Pancreas (tissue), 10 donors: ENCODE measurements around the gene S1PR2. TPM values are rescaled to one million over a fixed set of nuclear protein-coding genes. Genes with fewer than 3 reads are reported as not detected.
A peak's percentile ranks its signal among the peaks of the same experiment; 100 is the strongest.

ENCODE experiments used
- ATAC-seq, 4 donors: fragments of 200-7000 bp; cut with Tn5 transposase; one replicate each; pipeline versions ENCODE4 v1.8.0 to v1.9.1; 2020; ENCODE audit warnings: mild to moderate bottlenecking in 4 of 4, moderate library complexity in 4 of 4
- DNase-seq, 6 donors: peaks; one replicate each; pipeline ENCODE4 v3.0.0-alpha.2; 2020
- FAIRE-seq: peaks from 2 replicates; lab custom pipeline; 2012; peaks lifted over from hg19 to GRCh38; lab: Jason Lieb, UNC
- H3K27ac ChIP-seq, 4 donors: fragments of 200-600 bp; sonication (generic); 1 replicate in 3 of 4; 2 replicates in 1 of 4; pipeline versions ENCODE4 v1.5.0 to v1.8.0; 2020
- H3K27me3 ChIP-seq, 4 donors: fragments of 200-600 bp; one replicate each; pipeline ENCODE4 v1.8.0; 2021
- H3K36me3 ChIP-seq, 3 donors: fragments of 200-600 bp; sonication (generic) in 1 of 3; one replicate each; pipeline versions ENCODE4 v1.5.0 to v1.8.0; 2020 to 2021
- H3K4me1 ChIP-seq, 3 donors: fragments of 200-600 bp; one replicate each; pipeline ENCODE4 v1.8.0; 2021
- H3K4me3 ChIP-seq, 4 donors: fragments of 200-600 bp; sonication (generic) in 2 of 4; one replicate each; pipeline versions ENCODE4 v1.5.0 to v1.8.0; 2020 to 2021
- H3K9me3 ChIP-seq, 4 donors: fragments of 200-600 bp; one replicate each; pipeline ENCODE4 v1.8.0; 2021
- WGBS, 2 donors: extraction: QIAGEN DNeasy Blood & Tissue Kit; methylation state at CpG; one replicate each; pipeline ENCODE4 v1.1.7; 2013; 5-methylcytosine and 5-hydroxymethylcytosine counted together
- intact Hi-C, 3 donors: fragments of 100-400 bp; cut with DNase I; formaldehyde crosslinking; loops; one replicate each; pipeline versions ENCODE4 v1.11.1 to v1.14.2; 2022
- polyA plus RNA-seq, 2 donors: library from polyadenylated mRNA; stranded (reverse); fragments of 200-250 nt; gene quantifications; one replicate each; pipeline ENCODE4 v1.2.3, GENCODE V29; 2013
- total RNA-seq, 6 donors: library from RNA; stranded (reverse); fragmentation: NEBNext Ultra II Directional in 4 of 6; extraction: Animal tissue kit (Norgen Biotek cat#: 25700) in 4 of 6; gene quantifications; one replicate each; pipeline versions ENCODE4 v1.2.1 to v1.2.4, GENCODE V29; 2021 to 2023
- TF ChIP-seq, protein P1 (sequence below), 4 donors: fragments of 200-600 bp; sonication (generic) in 3 of 4; IDR thresholded peaks; one replicate each; pipeline versions ENCODE4 v1.5.0 to v1.8.0; 2021; ENCODE audit warnings: antibody characterized with exemption in 4 of 4
- donor health status: healthy with polysubstance abuse.
- donor health status: DM: no; HTN: no; CAD: no; lungs with moderate emphysema.
- donor health status: DM: no; HTN: no; CAD: no.
- donor health status: control.
- donor health status: control.
- donor health status: Bipolar disorder and iron deficiency.
- donor health status: DM: yes; HTN: yes; CAD: no.
- donor health status: DM: no; HTN: no; CAD: no.
- donor health status: DM: no; HTN: no; CAD: no.
- donor health status: DM: yes; HTN: yes; CAD: no.

S1PR2 gene
- total and polyA plus RNA-seq, 8 donors, result 1.6 to 4.8 (median 2.4) TPM

DNA sequence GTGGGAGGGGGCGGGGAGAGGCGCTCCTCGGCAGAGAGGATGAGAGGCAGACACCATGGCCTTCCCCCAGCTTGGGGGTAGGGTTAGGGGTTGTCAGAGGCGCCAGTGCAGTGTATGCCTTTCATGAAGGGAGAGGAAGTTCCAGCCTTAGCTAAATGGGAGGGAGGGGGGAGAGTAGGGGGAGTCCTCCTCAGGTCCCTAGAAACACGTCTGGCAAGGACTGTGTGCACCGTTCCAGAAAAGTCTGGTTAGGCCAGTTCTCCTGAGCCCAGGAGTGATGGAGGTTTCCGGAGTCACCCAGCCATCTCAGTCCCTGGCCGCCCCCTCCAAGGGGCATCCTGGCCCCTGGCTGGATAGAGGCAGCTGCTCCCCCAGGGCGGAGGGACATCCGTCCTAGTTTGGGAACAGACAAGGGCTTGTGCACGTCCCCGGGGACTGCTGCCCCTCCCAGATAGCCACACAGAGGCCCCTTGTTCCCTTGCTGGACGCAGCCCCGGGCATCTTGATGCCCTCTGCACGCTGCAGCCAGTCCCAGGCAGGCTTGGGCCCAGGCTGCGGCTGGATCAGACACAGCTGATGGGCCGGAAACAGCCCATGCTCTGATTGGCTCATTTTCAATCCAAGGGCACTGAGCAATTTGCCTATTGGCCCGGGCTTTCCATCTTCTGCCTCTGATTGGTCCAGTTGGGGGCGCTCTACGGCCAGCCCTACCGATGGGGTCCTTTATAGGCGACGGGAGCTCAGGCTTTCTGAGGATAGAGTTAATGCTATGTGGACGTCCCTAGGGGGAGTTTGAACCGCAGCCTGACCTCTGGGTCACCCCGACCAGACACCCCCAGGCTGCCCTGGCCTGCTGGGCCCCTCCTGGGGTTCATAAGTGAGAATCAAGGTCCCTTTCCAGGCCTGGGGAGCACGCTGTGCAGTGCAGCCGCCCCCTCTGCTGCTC lies 3.8 kb downstream of the S1PR2 start:
- intact Hi-C loops, result no loop called here
- no peak for FAIRE-seq
- Histone ChIP-seq H3K27ac (no peak overlapping the region), H3K36me3 (no peaks in the 10 kb centered on the region), H3K9me3 (no peaks in the 10 kb centered on the region), H3K4me1 (no peaks in the 10 kb centered on the region), H3K4me3 (no peak overlapping the region), H3K27me3 (no peaks in the 10 kb centered on the region)
- peak in 1 of 6 donors; percentile 64 for DNase-seq
- TF ChIP-seq, protein P1, sequence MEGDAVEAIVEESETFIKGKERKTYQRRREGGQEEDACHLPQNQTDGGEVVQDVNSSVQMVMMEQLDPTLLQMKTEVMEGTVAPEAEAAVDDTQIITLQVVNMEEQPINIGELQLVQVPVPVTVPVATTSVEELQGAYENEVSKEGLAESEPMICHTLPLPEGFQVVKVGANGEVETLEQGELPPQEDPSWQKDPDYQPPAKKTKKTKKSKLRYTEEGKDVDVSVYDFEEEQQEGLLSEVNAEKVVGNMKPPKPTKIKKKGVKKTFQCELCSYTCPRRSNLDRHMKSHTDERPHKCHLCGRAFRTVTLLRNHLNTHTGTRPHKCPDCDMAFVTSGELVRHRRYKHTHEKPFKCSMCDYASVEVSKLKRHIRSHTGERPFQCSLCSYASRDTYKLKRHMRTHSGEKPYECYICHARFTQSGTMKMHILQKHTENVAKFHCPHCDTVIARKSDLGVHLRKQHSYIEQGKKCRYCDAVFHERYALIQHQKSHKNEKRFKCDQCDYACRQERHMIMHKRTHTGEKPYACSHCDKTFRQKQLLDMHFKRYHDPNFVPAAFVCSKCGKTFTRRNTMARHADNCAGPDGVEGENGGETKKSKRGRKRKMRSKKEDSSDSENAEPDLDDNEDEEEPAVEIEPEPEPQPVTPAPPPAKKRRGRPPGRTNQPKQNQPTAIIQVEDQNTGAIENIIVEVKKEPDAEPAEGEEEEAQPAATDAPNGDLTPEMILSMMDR (IDR thresholded peaks at IDR 0.05), result no peak
- no peak for ATAC-seq
- WGBS, 2 donors, result 75 to 80% methylated on average over 26 to 28 of the region's 28 CpGs

DNA sequence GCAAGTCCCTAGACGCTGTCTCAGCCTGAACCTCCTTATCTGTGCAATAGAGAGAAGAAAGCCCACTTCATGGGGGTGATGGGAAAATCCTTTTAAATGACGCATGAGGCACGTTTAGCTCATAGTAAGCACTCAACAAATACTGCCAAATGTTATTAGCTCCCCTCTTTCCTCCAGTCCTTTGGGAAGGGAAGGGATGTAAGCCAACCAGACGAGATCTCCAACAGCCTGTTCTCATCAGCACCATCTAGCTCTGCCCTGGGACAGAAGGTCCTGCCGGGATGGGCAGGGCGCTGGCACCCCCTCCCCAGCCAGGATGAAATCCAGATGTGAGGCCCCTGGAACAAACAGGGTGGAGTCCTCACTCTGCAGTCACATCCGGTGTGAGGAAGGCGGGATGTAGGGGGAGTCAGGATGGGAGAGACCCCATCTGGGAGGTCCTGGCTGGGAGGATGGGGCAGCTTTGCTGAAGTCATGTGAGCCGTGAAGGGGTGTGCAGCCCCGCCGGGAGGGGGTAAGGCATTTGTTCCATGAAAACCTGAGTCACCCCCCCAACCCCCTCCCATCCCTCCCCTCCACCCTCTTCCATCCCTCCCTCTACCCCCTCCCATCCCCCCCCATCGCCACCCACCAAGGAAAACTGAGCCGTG lies 4.6 kb downstream of the S1PR2 start:
- Histone ChIP-seq H3K4me1 (no peaks in the 10 kb centered on the region), H3K4me3 (no peak overlapping the region), H3K9me3 (no peaks in the 10 kb centered on the region), H3K36me3 (no peaks in the 10 kb centered on the region), H3K27ac (no peak overlapping the region), H3K27me3 (no peaks in the 10 kb centered on the region)
- DNase-seq (peak in 3 of 6 donors; percentile 32 to 43 (median 33)), FAIRE-seq (no peak), ATAC-seq (peak in 2 of 4 donors; percentile 2 to 5)
- WGBS, 2 donors, result 68 to 70% methylated on average over 10 to 13 of the region's 13 CpGs
- TF ChIP-seq, protein P1 (IDR thresholded peaks at IDR 0.05), result no peak
- intact Hi-C loops, result no loop called here

DNA sequence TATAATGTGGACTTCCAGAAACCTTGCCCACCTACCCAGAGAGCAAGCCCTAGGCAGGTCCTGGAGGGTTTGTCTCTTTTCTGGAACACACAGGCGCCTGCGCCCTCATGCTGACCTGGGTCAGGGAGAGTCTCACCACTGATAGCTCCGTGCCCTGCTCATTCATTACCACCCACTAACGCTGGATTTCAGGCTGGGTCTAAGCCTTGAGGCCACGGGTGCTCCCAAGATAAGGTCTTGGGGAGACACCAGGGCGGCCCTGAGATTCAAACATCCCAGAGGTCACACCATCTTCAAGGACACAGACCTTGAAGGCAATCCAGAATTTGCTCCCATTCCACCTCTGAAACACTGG lies 5.1 kb downstream of the S1PR2 start:
- intact Hi-C loops, result no loop called here
- H3K36me3 ChIP-seq, result no peaks in the 10 kb centered on the region
- FAIRE-seq, result no peak
- no peaks in the 10 kb centered on the region for H3K27me3 ChIP-seq
- no peak overlapping the region for H3K4me3 ChIP-seq
- 76 to 88% methylated on average over 6 of the region's 6 CpGs for WGBS, 2 donors
- H3K9me3 ChIP-seq, result no peaks in the 10 kb centered on the region
- DNase-seq, result no peak
- no peak for ATAC-seq
- TF ChIP-seq, protein P1 (IDR thresholded peaks at IDR 0.05), result no peak
- no peak overlapping the region for H3K27ac ChIP-seq
- no peaks in the 10 kb centered on the region for H3K4me1 ChIP-seq

DNA sequence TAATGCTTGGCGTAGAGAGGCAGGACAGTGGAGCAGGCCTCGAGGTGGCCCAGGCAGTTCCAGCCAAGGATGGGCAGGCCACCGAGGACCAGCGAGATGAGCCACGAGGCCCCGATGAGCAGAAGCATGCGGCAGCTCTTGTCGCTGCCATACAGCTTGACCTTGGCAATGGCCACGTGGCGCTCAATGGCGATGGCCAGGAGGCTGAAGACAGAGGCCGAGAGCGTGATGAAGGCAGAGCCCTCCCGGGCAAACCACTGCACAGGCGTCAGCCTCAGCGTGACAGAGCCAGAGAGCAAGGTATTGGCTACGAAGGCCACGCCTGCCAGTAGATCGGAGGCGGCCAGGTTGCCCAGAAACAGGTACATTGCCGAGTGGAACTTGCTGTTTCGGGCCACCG lies 6.8 kb downstream of the S1PR2 start:
- Histone ChIP-seq H3K4me3 (no peak overlapping the region), H3K9me3 (no peaks in the 10 kb centered on the region), H3K27me3 (no peaks in the 10 kb centered on the region), H3K27ac (no peak overlapping the region), H3K4me1 (no peaks in the 10 kb centered on the region), H3K36me3 (no peaks in the 10 kb centered on the region)
- FAIRE-seq (no peak), ATAC-seq (no peak), DNase-seq (no peak)
- WGBS, 2 donors, result 93 to 97% methylated on average over 23 of the region's 23 CpGs
- TF ChIP-seq, protein P1 (IDR thresholded peaks at IDR 0.05), result no peak
- intact Hi-C loops, result no loop called here
